HG02763 (cell line): ENCODE measurements around the gene DPH6.
"Not testable (repeated sequence)": the region's sequence is repeated elsewhere in the genome, so short reads cannot be mapped to it uniquely, and the experiment has no call there.

Experiments
- ATAC-seq: cut with Tn5 transposase; IDR thresholded peaks from one replicate; pipeline ENCODE4 v1.9.1; 2021; ENCODE audit warnings: mild to moderate bottlenecking, moderate library complexity; ENCODE audit not compliant: unreplicated experiment

DPH6 gene

GRCh38 chr15:35545824-35546510 is at the start of gene DPH6:
Gene DPH6, minus strand, starts transcription at chr15:35546165. Its CDS starts 24 bp downstream, at chr15:35546141.
- peak; percentile 90 for ATAC-seq

GRCh38 chr15:35595656-35596055 is 49.7 kb upstream of the DPH6 start:
- no peak for ATAC-seq

- not testable (repeated sequence) for ATAC-seq
These were observed 46.0 kb upstream of the DPH6 start for GRCh38 chr15:35591987-35592386.

- ATAC-seq, result no peak
These were observed 38.0 kb upstream of the DPH6 start for GRCh38 chr15:35583863-35584528.

GRCh38 chr15:35580606-35581005 is 34.6 kb upstream of the DPH6 start:
- ATAC-seq, result no peak

GRCh38 chr15:35567392-35567791 is 21.4 kb upstream of the DPH6 start:
- ATAC-seq, result no peak

GRCh38 chr15:35566991-35567390 is 21.0 kb upstream of the DPH6 start:
- ATAC-seq, result no peak

GRCh38 chr15:35565901-35566300 is 19.9 kb upstream of the DPH6 start:
- no peak for ATAC-seq

- no peak for ATAC-seq
These were observed 16.7 kb upstream of the DPH6 start for GRCh38 chr15:35562641-35563040.

- no peak for ATAC-seq
These were observed 15.3 kb upstream of the DPH6 start for GRCh38 chr15:35561308-35561707.

- no peak for ATAC-seq
These were observed 14.9 kb upstream of the DPH6 start for GRCh38 chr15:35560870-35561269.

GRCh38 chr15:35560258-35560657 is 14.3 kb upstream of the DPH6 start:
- no peak for ATAC-seq

- ATAC-seq, result no peak
These were observed 13.7 kb upstream of the DPH6 start for GRCh38 chr15:35559683-35560082.

- ATAC-seq, result no peak
These were observed 11.6 kb upstream of the DPH6 start for GRCh38 chr15:35557544-35557943.

GRCh38 chr15:35557012-35557411 is 11.0 kb upstream of the DPH6 start:
- ATAC-seq, result no peak

GRCh38 chr15:35555244-35555643 is 9.3 kb upstream of the DPH6 start:
- ATAC-seq, result no peak

- ATAC-seq, result no peak
These were observed 5.0 kb upstream of the DPH6 start for GRCh38 chr15:35550957-35551356.

GRCh38 chr15:35549567-35549966 is 3.6 kb upstream of the DPH6 start:
- no peak for ATAC-seq

- no peak for ATAC-seq
These were observed 2.5 kb upstream of the DPH6 start for GRCh38 chr15:35548435-35548834.

- ATAC-seq, result no peak
These were observed 1.9 kb upstream of the DPH6 start for GRCh38 chr15:35547775-35548364.

GRCh38 chr15:35546511-35547381 is 781 bp upstream of the DPH6 start:
- peak; percentile 19 for ATAC-seq
